ENCODE measurements around the gene AP1G1.

AP1G1 gene

DNA sequence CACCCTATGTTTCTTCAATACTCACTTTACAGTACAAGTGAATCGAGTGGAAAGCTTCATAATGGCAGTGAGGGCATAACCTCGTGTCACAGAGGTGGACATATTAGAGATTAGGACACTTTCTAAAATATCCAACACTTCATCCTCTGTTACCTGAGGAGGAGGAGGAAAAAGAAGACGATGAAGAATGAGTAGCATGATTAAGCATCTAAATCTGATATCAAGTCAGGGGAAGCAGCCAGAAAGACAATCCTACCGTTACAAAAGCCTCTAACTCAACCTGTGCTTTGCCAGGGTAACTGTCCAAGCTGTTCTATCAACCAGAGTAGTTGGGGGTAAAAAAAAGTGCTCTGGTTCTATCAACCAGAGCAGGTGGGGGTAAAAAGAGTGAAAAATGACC lies 60.4 kb downstream of the AP1G1 start:
- Histone ChIP-seq H3K9me3 (ENCODE audit: insufficient read depth, low read length) (no peaks in the 10 kb centered on the region), H2AFZ (ENCODE audit: low read depth, low read length, severe bottlenecking) (no peak overlapping the region), H4K20me1 (ENCODE audit: low read depth, low read length) (no peaks in the 10 kb centered on the region), H3K36me3 (ENCODE audit: low read length) (peaks cover 39% of the 10 kb centered on the region), H3K9me2 (replicated peaks; ENCODE audit: insufficient read depth, low read length) (no peaks in the 10 kb centered on the region), H3K27ac (ENCODE audit: low read depth, low read length) (no peak overlapping the region), H3K4me2 (ENCODE audit: low read depth, low read length, poor library complexity, severe bottlenecking) (no peak overlapping the region), H3F3A (ENCODE audit: insufficient read depth) (peaks cover 4% of the 10 kb centered on the region; the same call in 1 of the 2 replicates), H3K27me3 (ENCODE audit: low read length) (no peaks in the 10 kb centered on the region), H3K9ac (ENCODE audit: low read length) (no peak overlapping the region), H3K79me2 (ENCODE audit: insufficient read depth, low read length) (no peaks in the 10 kb centered on the region), H3K4me3 (ENCODE audit: insufficient read depth, low read length, poor library complexity, severe bottlenecking) (no peak overlapping the region)
- no peak for TF ChIP-seq EZH2phosphoT487 (conservative IDR thresholded peaks at IDR 0.05; ENCODE audit: low read length)
- TF ChIP-seq, protein P1, sequence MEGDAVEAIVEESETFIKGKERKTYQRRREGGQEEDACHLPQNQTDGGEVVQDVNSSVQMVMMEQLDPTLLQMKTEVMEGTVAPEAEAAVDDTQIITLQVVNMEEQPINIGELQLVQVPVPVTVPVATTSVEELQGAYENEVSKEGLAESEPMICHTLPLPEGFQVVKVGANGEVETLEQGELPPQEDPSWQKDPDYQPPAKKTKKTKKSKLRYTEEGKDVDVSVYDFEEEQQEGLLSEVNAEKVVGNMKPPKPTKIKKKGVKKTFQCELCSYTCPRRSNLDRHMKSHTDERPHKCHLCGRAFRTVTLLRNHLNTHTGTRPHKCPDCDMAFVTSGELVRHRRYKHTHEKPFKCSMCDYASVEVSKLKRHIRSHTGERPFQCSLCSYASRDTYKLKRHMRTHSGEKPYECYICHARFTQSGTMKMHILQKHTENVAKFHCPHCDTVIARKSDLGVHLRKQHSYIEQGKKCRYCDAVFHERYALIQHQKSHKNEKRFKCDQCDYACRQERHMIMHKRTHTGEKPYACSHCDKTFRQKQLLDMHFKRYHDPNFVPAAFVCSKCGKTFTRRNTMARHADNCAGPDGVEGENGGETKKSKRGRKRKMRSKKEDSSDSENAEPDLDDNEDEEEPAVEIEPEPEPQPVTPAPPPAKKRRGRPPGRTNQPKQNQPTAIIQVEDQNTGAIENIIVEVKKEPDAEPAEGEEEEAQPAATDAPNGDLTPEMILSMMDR (IDR thresholded peaks at IDR 0.05; ENCODE audit: insufficient read depth, low read length, poor library complexity, severe bottlenecking), result no peak

DNA sequence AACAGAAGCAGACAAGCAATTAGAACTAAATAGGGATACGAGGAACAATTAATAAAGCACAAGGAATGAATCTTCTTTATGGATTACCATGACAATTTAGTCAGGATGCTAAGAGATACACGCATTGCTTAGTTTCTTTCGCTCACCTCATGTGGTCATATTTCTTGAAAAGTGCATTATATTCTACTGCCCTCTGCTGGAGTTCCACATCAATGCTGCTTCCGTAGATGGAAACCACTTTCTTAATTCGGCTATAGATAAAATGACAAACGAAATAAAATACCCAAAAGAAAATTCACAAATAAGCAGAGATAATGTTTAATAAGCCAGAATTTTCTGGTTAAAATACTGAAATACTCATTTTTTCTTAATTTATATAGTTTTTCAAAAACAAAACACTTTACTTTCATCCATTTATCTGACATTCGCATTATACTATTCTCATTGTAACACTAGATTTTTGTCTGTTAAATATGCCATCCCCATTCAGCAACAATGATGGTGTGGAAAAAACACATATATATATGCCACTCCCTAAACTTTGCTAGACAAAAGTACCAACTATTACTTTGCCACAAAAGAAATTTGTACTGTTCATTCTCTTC lies 62.1 kb downstream of the AP1G1 start:
- Histone ChIP-seq H2AFZ (ENCODE audit: low read depth, low read length, severe bottlenecking) (no peak overlapping the region), H3K27ac (ENCODE audit: low read depth, low read length) (no peak overlapping the region), H3K36me3 (ENCODE audit: low read length) (peaks cover 32% of the 10 kb centered on the region), H3K4me2 (ENCODE audit: low read depth, low read length, poor library complexity, severe bottlenecking) (no peak overlapping the region), H3K79me2 (ENCODE audit: insufficient read depth, low read length) (no peaks in the 10 kb centered on the region), H3K9ac (ENCODE audit: low read length) (no peak overlapping the region), H3K27me3 (ENCODE audit: low read length) (no peaks in the 10 kb centered on the region), H3K9me2 (replicated peaks; ENCODE audit: insufficient read depth, low read length) (no peaks in the 10 kb centered on the region), H3K9me3 (ENCODE audit: insufficient read depth, low read length) (no peaks in the 10 kb centered on the region), H3F3A (ENCODE audit: insufficient read depth) (peaks cover 4% of the 10 kb centered on the region; the same call in 1 of the 2 replicates), H4K20me1 (ENCODE audit: low read depth, low read length) (no peaks in the 10 kb centered on the region), H3K4me3 (ENCODE audit: insufficient read depth, low read length, poor library complexity, severe bottlenecking) (no peak overlapping the region)
- no peak for TF ChIP-seq EZH2phosphoT487 (conservative IDR thresholded peaks at IDR 0.05; ENCODE audit: low read length)
- TF ChIP-seq, protein P1 (IDR thresholded peaks at IDR 0.05; ENCODE audit: insufficient read depth, low read length, poor library complexity, severe bottlenecking), result peak; percentile 67

DNA sequence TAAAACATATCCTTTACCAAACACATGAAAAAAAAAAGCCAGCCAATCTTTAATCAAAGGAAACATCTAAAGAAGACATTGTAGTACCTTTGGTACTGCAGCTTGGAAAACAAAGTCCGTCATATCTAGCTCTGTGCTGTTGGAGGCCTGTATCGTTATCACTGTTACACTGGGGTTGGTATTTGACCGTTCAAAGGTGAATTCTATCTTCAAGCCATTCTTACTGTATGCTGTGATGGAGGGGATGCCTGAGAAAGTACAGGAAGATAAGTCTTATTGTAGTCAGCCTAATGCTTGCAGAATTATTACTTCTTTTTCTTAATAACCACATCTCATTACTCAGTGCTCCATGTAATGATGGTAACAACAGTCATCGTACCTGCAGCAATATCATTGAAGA lies 69.8 kb downstream of the AP1G1 start:
- H3K4me2 ChIP-seq (ENCODE audit: low read depth, low read length, poor library complexity, severe bottlenecking), result no peak overlapping the region
- H2AFZ ChIP-seq (ENCODE audit: low read depth, low read length, severe bottlenecking), result no peak overlapping the region
- H3K27me3 ChIP-seq (ENCODE audit: low read length), result no peaks in the 10 kb centered on the region
- no peak overlapping the region for H3K9ac ChIP-seq (ENCODE audit: low read length)
- no peaks in the 10 kb centered on the region for H3K9me3 ChIP-seq (ENCODE audit: insufficient read depth, low read length)
- H3K36me3 ChIP-seq (ENCODE audit: low read length), result peaks cover 25% of the 10 kb centered on the region; the same call in 1 of the 2 replicates
- H3F3A ChIP-seq (ENCODE audit: insufficient read depth), result no peaks in the 10 kb centered on the region
- no peaks in the 10 kb centered on the region for H3K79me2 ChIP-seq (ENCODE audit: insufficient read depth, low read length)
- no peak overlapping the region for H3K4me3 ChIP-seq (ENCODE audit: insufficient read depth, low read length, poor library complexity, severe bottlenecking)
- H4K20me1 ChIP-seq (ENCODE audit: low read depth, low read length), result no peaks in the 10 kb centered on the region
- H3K9me2 ChIP-seq (replicated peaks; ENCODE audit: insufficient read depth, low read length), result no peaks in the 10 kb centered on the region
- TF ChIP-seq, protein P1 (IDR thresholded peaks at IDR 0.05; ENCODE audit: insufficient read depth, low read length, poor library complexity, severe bottlenecking), result no peak
- no peak for TF ChIP-seq EZH2phosphoT487 (conservative IDR thresholded peaks at IDR 0.05; ENCODE audit: low read length)
- no peak overlapping the region for H3K27ac ChIP-seq (ENCODE audit: low read depth, low read length)

Measured in SU-DHL-6 (cell line).